NCI-H1092 (cell line): Measurements from ENCODE around the gene ACAN.

Experiments
- DNase-seq: peaks from one replicate; lab custom pipeline; 2025; lab: John Stamatoyannopoulos, UW

The ACAN gene

DNA sequence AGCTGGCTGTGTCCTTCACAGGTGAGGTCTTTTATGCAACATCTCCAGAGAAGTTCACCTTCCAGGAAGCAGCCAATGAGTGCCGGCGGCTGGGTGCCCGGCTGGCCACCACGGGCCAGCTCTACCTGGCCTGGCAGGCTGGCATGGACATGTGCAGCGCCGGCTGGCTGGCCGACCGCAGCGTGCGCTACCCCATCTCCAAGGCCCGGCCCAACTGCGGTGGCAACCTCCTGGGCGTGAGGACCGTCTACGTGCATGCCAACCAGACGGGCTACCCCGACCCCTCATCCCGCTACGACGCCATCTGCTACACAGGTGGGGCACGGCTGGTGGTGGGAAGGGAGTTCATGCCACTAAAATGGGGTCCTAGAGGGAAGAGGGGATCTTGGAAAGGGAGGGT is 40.1 kb downstream of the ACAN start:
- DNase-seq: no peak

DNA sequence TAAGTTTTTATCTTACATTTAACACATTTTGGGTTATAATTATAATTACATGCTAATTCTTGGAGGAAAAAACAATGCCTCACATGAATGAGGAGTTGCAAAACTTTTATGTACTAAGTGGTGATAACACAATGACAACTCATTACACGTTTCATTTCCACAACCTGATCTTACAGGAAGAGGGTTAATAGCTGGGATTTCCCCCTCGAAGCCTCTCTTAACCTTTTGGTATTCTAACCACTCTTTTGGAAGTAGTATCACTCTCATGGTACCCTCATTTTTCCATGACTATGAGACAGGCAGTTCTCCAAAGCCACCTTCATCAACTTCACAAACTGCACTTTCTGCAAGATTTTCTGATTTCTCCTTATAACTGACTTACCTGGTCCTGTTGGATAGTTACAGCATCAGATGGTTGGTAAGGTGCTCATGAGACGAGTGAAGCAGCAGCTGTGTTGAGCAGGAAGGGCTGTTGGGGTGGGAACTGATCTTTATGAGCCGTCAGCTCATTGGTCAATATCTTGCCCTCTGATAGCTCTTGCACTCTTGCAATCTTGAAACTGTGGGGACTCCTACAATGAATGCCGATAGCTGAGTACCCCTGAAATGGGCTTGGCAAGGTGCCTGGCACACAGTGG is 41.6 kb downstream of the ACAN start:
- DNase-seq: no peak

DNA sequence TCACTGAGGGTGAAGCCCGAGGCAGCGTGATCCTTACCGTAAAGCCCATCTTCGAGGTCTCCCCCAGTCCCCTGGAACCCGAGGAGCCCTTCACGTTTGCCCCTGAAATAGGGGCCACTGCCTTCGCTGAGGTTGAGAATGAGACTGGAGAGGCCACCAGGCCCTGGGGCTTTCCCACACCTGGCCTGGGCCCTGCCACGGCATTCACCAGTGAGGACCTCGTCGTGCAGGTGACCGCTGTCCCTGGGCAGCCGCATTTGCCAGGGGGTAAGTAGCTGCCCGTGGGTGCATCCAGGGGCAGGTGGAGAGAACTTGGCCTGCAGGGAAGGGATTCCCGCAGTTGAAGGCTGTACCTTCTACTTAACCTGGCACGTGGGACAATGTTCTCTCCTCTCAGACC is 42.4 kb downstream of the ACAN start:
- no peak for DNase-seq

DNA sequence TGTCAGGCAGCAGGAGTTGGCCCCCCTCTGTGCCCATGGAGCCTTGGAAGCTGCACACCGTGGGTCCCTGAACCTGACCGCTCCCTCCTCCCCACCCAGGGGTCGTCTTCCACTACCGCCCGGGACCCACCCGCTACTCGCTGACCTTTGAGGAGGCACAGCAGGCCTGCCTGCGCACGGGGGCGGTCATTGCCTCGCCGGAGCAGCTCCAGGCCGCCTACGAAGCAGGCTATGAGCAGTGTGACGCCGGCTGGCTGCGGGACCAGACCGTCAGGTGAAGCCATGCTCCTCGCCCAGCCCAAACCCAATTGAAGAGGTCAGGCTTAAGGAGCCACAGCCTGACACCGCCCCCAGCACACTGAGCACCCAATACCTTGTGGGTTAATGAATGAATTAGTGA is 43.9 kb downstream of the ACAN start:
- no peak for DNase-seq

DNA sequence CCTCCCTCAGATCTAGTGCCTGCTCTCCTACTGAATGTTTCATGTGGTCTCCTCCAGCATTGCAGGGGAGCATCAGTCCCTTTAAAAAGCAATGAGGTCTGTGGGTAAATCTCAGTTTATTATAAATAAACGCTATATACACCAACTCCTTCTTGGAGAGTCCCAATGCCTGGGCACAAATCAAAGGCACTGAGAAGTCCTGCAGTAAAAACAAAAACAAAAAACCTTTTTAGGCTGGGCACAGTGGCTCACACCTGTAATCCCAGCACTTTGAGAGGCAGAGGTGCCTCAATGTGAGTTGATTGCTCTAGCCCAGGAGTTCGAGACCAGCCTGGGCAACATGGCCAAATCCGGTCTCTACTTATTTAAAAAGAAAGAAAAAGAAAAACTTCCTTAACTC is 45.0 kb downstream of the ACAN start:
- no peak for DNase-seq

DNA sequence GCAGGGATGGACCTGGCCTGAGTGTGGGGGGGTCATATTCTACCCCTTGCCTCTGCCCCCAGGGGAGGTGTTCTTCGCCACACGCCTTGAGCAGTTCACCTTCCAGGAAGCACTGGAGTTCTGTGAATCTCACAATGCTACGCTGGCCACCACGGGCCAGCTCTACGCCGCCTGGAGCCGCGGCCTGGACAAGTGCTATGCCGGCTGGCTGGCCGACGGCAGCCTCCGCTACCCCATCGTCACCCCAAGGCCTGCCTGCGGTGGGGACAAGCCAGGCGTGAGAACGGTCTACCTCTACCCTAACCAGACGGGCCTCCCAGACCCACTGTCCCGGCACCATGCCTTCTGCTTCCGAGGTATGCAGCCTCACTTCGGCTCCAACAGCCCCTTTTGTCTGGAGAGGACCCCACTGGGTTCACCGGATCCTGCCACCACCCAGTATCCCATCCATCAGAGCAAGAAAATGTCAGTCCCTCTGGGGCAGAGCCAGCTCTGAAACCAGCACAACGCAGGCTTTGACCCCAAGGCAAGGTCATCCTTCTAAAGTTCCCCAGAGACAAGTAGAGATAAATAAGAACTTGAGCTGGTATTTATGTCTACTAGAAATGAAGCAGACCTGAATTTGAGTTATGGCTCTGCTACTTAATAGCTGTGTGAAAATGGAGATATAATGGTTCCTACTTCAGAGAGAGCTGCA is 46.3 kb downstream of the ACAN start:
- DNase-seq: no peak

DNA sequence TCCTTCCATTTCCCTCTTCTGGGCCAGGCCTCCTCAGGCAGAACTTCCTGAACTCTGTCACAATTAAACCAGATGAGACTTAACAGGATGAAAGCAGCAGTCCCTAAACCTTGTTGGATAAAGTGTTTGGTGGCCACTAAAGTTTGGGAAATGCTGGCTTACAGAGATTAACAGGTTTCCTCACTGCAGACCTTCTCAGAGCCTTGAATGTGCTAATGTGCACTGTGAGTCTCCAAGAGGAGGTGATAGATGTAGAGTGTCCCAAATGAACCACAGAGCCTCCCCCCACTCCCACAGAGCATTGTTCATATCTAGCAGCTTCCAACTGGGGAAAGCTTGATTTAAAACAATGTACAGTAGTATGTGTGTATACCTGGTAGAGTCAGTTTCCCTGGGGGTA is 49.2 kb downstream of the ACAN start:
- no peak for DNase-seq

DNA sequence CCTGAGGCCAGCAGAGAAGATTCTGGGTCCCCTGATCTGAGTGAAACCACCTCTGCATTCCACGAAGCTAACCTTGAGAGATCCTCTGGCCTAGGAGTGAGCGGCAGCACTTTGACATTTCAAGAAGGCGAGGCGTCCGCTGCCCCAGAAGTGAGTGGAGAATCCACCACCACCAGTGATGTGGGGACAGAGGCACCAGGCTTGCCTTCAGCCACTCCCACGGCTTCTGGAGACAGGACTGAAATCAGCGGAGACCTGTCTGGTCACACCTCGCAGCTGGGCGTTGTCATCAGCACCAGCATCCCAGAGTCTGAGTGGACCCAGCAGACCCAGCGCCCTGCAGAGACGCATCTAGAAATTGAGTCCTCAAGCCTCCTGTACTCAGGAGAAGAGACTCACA is 55.7 kb downstream of the ACAN start:
- DNase-seq: no peak

DNA sequence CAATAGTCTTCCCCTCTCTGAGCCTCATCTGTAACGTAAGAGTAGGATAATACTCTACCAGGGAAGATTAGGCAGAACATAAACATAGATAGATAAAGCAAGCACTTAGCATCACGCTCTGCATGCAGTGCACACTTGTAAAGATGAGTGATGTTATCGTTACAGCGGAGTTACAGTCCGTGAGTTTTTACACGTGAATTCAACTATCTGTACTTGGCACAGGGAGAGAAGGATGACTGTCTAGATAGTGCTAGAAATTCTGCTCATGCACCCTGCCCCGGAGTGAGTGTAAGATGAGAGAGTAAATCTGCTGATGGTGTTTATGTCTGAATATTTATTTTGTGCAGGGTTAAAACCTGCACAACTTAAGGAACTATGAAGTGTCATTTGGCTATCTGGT is 56.3 kb downstream of the ACAN start:
- no peak for DNase-seq

DNA sequence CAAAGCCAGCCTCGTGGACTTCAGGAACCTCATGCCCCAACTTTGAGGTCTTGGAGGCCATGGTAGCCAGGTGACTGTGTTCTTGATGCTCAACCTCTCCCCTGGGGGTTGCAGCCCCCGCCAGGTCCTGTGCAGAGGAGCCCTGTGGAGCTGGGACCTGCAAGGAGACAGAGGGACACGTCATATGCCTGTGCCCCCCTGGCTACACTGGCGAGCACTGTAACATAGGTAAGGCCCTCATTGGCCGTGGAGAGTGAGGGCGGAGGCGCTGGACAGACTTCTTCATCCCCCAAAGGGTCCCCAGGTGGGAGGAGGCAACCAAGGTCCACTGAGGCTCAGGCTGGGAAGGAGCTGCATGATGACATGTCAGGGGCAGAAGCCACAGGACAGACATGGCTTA is 57.0 kb downstream of the ACAN start:
- DNase-seq: no peak

DNA sequence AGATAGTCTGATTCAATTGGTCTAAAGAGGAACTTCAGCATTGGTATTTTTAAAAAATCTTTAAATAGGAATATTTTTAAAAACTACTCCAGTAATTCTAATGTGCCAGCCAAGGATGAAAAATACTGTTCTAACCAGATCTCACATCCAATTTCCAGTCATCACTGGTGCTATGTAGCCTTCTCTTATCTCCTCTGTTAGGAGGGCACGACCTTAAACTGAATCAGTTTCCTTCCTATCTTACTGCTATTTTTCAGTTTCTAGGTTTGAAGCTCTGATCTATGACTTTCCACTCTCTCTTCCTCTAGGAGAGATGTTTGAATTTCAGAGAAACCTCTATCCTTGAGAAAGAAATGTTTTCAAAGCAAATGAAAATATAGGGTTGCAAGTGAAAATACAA is 60.2 kb downstream of the ACAN start:
- no peak for DNase-seq

DNA sequence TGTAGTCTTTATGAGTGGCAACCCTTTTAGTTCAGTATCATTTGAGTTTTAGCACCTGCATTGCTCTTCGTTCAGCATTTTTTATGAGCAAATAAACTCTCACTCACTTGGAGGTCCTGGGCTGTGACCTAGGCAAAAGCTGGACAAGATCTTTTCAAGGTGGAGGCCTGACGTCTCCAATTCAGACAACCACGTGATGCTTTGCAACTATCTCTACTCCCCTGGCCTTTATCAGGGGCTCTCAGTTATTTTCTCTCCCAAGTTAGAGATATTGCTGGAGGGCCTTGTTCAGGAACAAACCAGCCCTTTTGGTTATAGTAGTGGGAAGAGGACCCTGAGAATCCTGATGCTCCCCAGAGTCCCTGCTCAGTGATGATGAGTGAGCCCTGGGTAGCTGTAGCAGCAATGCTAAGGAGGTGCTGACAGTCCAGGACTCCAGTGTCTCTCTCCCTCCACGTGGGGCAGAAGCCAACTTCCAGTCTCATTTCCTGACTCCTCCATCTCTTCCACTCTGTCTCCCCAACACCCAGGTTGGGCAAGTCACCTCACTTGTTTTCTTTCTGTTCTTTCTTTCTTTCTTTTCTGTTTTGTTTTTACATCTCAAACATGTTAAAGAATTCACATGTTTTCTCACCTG is 61.7 kb downstream of the ACAN start:
- DNase-seq: no peak

DNA sequence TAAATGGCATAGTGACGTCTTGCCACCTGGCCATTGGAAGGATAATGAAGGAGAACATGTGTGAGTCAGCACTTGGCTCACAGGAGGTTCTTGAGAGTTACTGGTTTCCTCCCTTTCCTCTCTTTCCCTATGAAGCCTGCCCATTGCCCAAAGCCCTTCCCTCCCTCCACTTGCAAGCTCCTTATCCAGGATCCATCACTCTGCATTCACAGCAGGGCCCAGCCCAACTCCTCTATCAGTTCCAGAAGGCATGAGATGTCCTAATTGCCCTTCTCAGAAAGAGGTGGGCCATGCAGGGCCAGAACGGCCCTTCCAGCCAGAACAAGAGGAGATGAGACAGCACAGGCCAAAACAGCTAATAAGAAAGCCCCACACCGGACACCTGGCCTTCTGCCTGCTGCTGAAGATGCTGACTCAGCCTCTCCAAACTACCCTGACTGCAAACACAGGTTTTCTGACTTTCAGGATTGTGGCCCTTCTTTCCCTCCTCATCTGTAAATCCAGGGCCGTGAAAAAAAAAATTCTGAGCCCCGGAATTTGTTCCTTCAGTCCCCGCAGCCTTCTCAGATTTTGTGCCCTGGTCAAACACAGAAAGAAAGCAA is 62.4 kb downstream of the ACAN start:
- DNase-seq: no peak

DNA sequence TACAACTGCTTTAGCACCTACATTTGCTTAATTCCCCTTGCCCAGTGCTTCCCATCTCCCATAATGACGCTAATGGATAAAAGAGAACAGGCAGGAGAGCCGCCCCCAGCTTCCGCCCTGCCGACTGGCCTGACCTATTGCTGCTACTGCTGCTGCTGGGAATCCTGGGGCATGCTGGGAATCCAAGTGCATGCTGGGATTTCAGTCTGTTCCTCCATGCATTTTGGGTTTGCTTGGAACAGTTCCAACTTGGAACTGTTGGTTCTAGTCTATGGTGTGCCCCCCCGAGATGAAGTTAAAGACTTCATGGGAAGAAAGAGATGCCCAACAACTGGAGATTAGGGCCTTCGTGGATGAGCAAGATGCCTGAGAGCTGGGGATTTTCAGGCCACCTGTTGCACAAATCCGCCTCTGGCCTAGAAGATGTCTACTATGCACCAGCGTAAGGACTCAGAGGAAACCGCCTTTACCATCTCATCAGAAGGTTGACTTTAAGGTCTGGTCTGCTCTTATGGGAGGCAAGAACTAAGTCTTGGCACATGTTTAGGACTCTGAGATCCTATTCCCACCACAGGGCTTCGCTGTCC is 63.2 kb downstream of the ACAN start:
- DNase-seq: no peak

DNA sequence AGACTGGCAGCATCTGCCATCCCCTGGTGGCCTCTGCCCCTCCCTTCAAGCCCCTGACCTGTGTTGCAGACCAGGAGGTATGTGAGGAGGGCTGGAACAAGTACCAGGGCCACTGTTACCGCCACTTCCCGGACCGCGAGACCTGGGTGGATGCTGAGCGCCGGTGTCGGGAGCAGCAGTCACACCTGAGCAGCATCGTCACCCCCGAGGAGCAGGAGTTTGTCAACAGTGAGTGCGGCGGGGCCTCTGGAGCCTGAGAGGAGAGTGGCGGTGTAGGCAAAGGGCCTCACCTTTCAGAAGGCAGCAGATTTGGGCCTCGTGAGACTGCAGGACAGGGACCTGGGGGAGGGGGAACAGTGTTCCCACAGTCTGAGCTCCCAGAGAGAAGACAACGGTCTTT is 68.1 kb downstream of the ACAN start:
- no peak for DNase-seq

DNA sequence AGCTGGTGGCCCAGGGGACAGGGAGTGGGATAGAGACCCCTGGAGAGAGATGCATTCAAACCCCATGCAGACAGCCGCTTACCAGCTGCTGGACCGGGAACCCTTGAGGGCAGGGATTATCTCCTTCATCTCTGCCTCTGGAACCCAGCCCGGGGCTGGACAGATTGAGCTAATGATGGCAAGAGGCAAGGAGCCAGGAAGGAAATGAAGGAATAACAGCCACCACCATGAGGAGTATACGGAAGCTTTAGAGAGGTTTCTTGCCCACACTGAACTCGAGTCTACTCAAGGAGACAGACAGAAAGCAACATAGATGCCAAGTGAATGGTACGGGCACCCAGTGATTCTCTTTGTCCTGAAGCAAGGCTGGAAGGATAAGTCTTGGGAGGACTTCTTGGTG is 68.9 kb downstream of the ACAN start:
- DNase-seq: no peak

DNA sequence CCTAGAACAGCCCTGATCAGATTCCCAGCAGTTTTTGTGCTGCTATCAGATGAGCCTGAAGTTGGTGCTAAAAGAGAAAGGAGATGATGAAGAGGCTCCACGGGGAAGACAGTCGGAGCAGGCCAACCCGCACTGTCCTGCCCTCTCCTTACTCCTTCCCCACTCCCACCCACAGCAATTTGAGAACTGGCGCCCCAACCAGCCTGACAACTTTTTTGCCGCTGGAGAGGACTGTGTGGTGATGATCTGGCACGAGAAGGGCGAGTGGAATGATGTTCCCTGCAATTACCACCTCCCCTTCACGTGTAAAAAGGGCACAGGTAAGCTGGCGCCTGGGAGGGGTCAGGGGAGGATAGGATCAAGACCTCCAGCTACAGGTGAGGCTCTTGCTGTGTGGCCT is 69.5 kb downstream of the ACAN start:
- no peak for DNase-seq

DNA sequence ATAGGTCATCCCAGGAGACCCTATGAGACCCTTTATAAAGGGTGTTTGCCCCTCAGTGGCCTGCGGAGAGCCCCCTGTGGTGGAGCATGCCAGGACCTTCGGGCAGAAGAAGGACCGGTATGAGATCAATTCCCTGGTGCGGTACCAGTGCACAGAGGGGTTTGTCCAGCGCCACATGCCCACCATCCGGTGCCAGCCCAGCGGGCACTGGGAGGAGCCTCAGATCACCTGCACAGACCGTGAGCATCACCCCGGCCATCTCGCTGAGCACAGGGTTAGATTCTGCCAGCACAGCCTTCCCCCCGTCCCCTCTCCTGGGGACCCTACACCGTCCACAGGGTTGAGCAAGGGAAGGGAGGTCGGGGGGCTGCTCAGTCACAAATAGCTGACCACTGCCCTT is 70.5 kb downstream of the ACAN start:
- no peak for DNase-seq

DNA sequence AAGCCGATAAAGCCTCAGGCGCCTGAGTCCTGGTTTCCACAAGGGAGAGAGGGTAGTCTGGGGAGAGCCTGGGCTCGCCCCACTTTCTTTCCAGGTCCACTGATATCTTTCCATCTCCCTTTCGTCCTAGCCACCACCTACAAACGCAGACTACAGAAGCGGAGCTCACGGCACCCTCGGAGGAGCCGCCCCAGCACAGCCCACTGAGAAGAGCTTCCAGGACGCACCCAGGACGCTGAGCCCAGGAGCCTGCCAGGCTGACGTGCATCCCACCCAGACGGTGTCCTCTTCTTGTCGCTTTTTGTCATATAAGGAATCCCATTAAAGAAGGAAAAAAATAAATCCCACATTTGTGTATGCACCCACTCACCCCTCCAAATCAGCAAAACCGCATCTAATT is 71.0 kb downstream of the ACAN start:
- no peak for DNase-seq

DNA sequence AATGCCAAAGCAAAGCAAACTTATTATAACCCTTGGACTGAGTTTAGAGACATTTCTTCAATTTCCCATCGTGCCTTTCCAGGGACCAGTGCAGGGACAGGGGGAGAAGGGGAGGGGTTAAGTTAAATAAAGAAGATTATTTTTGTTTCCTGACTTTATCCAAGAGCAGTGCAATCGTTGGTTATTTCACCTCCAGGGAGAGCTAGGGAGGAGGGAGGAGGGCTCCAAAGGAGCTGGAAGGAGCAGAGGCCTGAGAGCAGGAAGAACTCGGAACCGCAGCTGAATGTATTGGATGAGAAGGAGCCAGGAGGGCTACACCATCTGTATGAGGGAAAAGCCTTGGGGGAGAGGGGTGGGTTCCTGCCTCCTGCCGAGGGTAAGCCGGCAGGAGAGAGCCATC is 71.4 kb downstream of the ACAN start:
- no peak for DNase-seq

DNA sequence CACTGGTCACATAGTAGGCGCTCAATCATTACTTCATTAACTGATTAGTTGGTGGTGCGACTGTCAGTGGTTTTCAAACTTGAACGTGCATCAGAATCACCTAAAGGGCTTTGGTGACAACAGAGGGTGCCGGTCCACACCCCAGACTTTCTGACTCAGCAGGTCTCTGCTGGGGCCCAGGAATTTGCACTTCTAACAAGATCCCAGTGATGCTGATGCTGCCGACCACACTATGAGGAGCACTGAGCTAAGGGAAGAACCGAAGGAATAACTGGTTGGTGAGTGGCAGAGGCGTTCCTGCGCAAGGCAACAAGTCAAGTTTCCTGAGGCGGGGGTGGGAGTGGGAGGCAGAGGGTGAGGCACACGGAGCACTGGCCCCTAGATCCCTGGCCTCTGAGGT is 73.3 kb downstream of the ACAN start:
- DNase-seq: no peak

DNA sequence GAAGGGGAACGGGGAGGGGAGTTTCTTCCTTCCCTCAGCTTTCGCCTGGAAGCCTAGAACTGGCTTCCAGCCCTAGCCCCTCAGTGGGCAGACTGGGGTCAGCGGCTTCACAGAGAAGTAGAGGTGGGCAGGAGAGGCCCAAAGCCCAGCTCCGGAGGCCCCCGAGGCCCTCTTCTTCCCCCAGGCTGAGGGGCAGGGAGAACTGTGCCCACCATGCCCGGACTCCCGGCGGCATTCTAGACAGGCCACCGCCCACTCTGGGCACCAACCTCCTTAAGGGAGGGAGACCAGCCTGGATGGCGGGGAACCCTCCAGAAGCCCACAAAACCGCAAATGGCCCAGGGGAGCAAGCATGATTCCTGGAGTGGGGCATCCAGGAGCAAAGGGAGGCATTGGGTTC is 74.2 kb downstream of the ACAN start:
- no peak for DNase-seq

DNA sequence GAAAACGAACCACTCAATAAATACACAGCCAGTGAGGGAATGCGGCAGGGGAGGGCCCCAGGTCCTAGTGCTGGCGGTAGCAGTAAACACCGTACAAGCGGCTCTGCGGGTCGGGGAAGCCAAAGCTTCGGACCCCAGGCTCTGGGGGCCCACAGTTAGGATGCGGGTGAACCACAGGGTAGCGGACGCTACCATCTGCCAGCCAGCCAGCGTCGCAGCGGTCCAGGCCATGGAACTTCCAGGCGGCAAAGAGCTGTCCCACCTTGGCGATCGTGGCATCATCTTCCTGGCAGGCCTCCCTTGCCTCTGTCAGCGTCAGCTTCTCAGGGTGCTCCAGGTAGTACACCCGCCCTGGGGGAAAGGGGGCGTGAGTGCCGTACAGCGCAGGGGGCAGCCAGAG is 74.7 kb downstream of the ACAN start:
- DNase-seq: no peak
